Lung (tissue), 12 donors: ENCODE measurements around the gene TRAPPC3L. TPM values are rescaled to one million over a fixed set of nuclear protein-coding genes. Genes with fewer than 3 reads are reported as not detected.

ENCODE experiments used
- ATAC-seq: fragments of 200-7000 bp; cut with Tn5 transposase; one replicate; pipeline ENCODE4 v1.9.1; 2020; ENCODE audit warnings: moderate number of reproducible peaks; ENCODE audit not compliant: insufficient read depth, low FRiP score
- DNase-seq, 3 donors: peaks; one replicate each; pipeline ENCODE4 v3.0.0-alpha.2; 2013 to 2017
- H3K27ac ChIP-seq, 2 donors: one replicate each; pipeline ENCODE4 v1.5.1; 2013; ENCODE audit warnings: mild to moderate bottlenecking in 2 of 2, moderate library complexity in 2 of 2, control low read depth in 1 of 2, inconsistent platforms in 1 of 2, low read depth in 1 of 2, low read length in 1 of 2
- H3K27me3 ChIP-seq, 3 donors: one replicate each; pipeline ENCODE4 v1.5.1; 2013; ENCODE audit warnings: low read length in 2 of 3; ENCODE audit not compliant: control insufficient read depth in 3 of 3, insufficient read depth in 3 of 3
- H3K36me3 ChIP-seq, 4 donors: one replicate each; pipeline ENCODE4 v1.5.1; 2013; ENCODE audit warnings: low read length in 4 of 4, mild to moderate bottlenecking in 1 of 4, moderate library complexity in 1 of 4; ENCODE audit not compliant: control insufficient read depth in 4 of 4, insufficient read depth in 4 of 4
- H3K4me1 ChIP-seq, 5 donors: one replicate each; pipeline ENCODE4 v1.5.1; 2013; ENCODE audit warnings: low read length in 5 of 5, mild to moderate bottlenecking in 2 of 5, moderate library complexity in 1 of 5; ENCODE audit not compliant: control insufficient read depth in 5 of 5, insufficient read depth in 5 of 5
- H3K4me3 ChIP-seq: one replicate; pipeline ENCODE4 v1.5.1; 2013; ENCODE audit warnings: mild to moderate bottlenecking, control low read depth, moderate library complexity
- H3K9ac ChIP-seq, 2 donors: one replicate each; pipeline ENCODE4 v1.5.1; 2013; ENCODE audit warnings: low read length in 2 of 2, control low read depth in 1 of 2; ENCODE audit not compliant: insufficient read depth in 1 of 2
- H3K9me3 ChIP-seq, 4 donors: one replicate each; pipeline ENCODE4 v1.5.1; 2013; ENCODE audit warnings: low read length in 3 of 4, mild to moderate bottlenecking in 1 of 4, moderate library complexity in 1 of 4; ENCODE audit not compliant: control insufficient read depth in 4 of 4, insufficient read depth in 3 of 4
- WGBS, 2 donors: extraction: QIAGEN DNeasy Blood & Tissue Kit; methylation state at CpG; one replicate each; pipeline ENCODE4 v1.1.7; 2013; 5-methylcytosine and 5-hydroxymethylcytosine counted together
- polyA plus RNA-seq, 2 donors: library from polyadenylated mRNA; stranded (reverse); fragments of 200-250 nt; gene quantifications; one replicate each; pipeline ENCODE4 v1.2.1, GENCODE V29; 2013
- total RNA-seq, 2 donors: library from RNA; depleted of rRNA in 1 of 2; stranded (reverse); fragments of >200 nt in 1 of 2; gene quantifications; one replicate each; pipeline ENCODE4 v1.2.1, GENCODE V29; 2014 to 2021
- TF ChIP-seq, protein P1 (sequence below): IDR thresholded peaks from 2 replicates; pipeline ENCODE4 v1.5.1; 2012; ENCODE audit warnings: mild to moderate bottlenecking; ENCODE audit errors: control extremely low read depth, extremely low read depth
- donor health status: control.
- donor health status: control.
- donor health status: Bipolar disorder and iron deficiency.
- donor health status: healthy.
- donor health status: DM: yes; HTN: yes; CAD: no.

Gene TRAPPC3L
- total and polyA plus RNA-seq, 4 donors: 0.07 to 0.28 (median 0.25) TPM; not detected in 1

DNA sequence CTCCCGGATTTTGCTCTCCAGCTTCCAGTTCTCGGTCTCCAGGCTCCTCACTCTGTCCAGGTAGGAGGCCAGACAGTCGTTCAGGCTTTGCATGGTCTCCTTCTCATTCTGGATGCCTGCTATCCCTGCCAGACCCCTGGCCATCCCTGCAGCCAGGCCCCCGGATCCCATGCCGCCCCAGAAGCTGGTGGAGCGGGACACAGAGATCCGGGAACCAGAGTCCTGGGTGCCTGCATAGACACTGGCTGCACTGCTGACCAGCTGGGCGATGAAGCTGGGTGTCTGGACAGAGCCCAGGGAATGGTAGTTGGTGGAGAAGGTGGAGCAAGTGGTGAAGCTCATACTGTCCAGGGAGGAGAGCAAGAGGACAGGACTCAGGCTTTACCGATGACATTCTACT is 87.2 kb downstream of the TRAPPC3L start:
- H3K9me3 ChIP-seq: peaks cover 0 to 1% (median 0%) of the 10 kb centered on the region in 4 donors
- TF ChIP-seq, protein P1, sequence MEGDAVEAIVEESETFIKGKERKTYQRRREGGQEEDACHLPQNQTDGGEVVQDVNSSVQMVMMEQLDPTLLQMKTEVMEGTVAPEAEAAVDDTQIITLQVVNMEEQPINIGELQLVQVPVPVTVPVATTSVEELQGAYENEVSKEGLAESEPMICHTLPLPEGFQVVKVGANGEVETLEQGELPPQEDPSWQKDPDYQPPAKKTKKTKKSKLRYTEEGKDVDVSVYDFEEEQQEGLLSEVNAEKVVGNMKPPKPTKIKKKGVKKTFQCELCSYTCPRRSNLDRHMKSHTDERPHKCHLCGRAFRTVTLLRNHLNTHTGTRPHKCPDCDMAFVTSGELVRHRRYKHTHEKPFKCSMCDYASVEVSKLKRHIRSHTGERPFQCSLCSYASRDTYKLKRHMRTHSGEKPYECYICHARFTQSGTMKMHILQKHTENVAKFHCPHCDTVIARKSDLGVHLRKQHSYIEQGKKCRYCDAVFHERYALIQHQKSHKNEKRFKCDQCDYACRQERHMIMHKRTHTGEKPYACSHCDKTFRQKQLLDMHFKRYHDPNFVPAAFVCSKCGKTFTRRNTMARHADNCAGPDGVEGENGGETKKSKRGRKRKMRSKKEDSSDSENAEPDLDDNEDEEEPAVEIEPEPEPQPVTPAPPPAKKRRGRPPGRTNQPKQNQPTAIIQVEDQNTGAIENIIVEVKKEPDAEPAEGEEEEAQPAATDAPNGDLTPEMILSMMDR: no peak
- no peak overlapping the region for H3K27ac ChIP-seq
- DNase-seq (no peak), ATAC-seq (no peak)
- 95 to 96% methylated on average over 9 of the region's 9 CpGs for WGBS, 2 donors
- no peak overlapping the region for H3K9ac ChIP-seq
- H3K4me3 ChIP-seq: no peak overlapping the region
- no peaks in the 10 kb centered on the region for H3K27me3 ChIP-seq
- peaks cover 0 to 11% (median 5%) of the 10 kb centered on the region in 5 donors for H3K4me1 ChIP-seq
- H3K36me3 ChIP-seq: no peaks in the 10 kb centered on the region

DNA sequence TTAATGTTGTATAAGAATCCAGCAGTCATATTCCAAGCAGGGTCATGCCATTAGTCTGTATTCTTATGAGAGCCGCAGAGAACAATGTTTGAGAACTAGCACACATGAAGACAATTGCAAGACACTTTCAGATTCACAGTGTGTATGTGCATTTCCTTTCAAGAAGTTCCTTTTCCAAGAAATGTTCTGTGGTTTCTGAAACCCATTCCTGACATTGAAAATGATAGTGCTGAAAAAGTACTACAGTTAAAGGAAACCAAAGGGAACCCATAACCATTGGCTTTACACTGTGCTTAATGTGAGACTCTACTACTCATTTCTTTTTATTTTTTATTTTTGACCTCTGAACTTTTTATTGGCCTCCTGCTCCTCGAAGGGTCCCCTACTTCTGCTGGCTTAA is 88.6 kb downstream of the TRAPPC3L start:
- Histone ChIP-seq H3K9me3 (no peaks in the 10 kb centered on the region), H3K36me3 (no peaks in the 10 kb centered on the region), H3K27ac (no peak overlapping the region), H3K9ac (no peak overlapping the region), H3K4me3 (no peak overlapping the region), H3K4me1 (peaks cover 0 to 4% (median 0%) of the 10 kb centered on the region in 5 donors), H3K27me3 (no peaks in the 10 kb centered on the region)
- WGBS, 2 donors: 74 to 78% methylated on average over 2 of the region's 2 CpGs
- no peak for DNase-seq
- TF ChIP-seq, protein P1: no peak
- ATAC-seq: no peak

DNA sequence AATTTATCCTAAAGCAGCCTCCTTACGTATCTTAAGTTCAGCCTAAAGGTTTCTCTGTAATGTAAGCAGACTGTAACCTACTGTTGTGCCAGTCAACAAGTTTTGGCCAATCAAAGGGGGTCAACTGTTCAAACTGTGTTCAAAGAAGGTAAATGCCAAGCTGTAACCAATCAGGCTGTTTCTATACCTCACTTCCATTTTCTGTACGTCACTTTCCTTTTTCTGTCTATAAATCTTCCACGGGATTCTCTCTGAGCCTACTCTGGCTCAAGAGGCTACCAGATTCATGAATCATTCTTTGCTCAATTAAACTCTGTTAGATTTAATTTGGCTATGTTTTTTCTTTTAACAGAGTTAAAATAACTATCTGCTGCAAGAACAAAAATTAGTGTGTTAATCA is 89.4 kb downstream of the TRAPPC3L start:
- H3K4me3 ChIP-seq: no peak overlapping the region
- H3K9me3 ChIP-seq: no peaks in the 10 kb centered on the region
- no peaks in the 10 kb centered on the region for H3K4me1 ChIP-seq
- H3K27me3 ChIP-seq: no peaks in the 10 kb centered on the region
- ATAC-seq: no peak
- TF ChIP-seq, protein P1: no peak
- no peak overlapping the region for H3K27ac ChIP-seq
- H3K36me3 ChIP-seq: no peaks in the 10 kb centered on the region
- no peak overlapping the region for H3K9ac ChIP-seq
- 89 to 94% methylated on average over 3 of the region's 3 CpGs for WGBS, 2 donors
- no peak for DNase-seq

DNA sequence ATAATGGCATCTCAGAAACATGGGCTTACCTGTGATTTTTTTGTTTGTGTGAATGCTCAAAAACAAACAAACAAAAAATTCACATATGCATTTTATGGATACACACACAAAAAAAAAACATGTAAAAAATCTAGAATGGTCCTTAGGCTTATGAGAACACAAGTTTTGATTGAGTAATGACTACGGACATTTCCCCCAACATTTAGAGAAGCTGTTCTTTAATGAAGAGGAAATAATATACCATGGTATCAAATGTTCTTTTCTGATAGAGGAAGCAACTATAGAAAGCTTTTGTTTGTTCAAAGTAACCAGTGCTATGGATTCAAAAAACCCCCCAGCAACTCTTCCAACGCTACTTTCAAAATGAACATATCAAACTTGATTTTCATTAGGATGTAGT is 93.0 kb downstream of the TRAPPC3L start:
- peaks cover 0 to 6% (median 0%) of the 10 kb centered on the region in 5 donors for H3K4me1 ChIP-seq
- ATAC-seq: no peak
- no peak for DNase-seq

More for the DNA sequence above, 93.0 kb downstream of the TRAPPC3L start:
- TF ChIP-seq, protein P1: no peak
- no peak overlapping the region for H3K9ac ChIP-seq
- no peaks in the 10 kb centered on the region for H3K27me3 ChIP-seq
- no peak overlapping the region for H3K4me3 ChIP-seq
- no peaks in the 10 kb centered on the region for H3K36me3 ChIP-seq
- H3K9me3 ChIP-seq: no peaks in the 10 kb centered on the region
- no peak overlapping the region for H3K27ac ChIP-seq
- whole genome bisulfite sequencing, 2 donors: 57 to 79% methylated on average over 2 of the region's 2 CpGs
